HepG2 (cell line): ENCODE results near the gene TM9SF2. TPM values are rescaled to one million over a fixed set of nuclear protein-coding genes. Genes with fewer than 3 reads are reported as not detected.

Source experiments
- CREB1 ChIP-seq, 2 experiments: fragments of 450-650 bp in 1 of 2; IDR thresholded peaks; 2 replicates each; pipeline ENCODE4 v1.6.1; 2016 to 2017; ENCODE audit warnings: control low read depth in 1 of 2, mild to moderate bottlenecking in 1 of 2, missing compliant biosample characterization in 1 of 2, missing genetic modification characterization in 1 of 2
- GTF3A ChIP-seq: sonication (generic); formaldehyde crosslinking; conservative IDR thresholded peaks from 2 replicates; pipeline ENCODE4 v1.4.0; 2020; ENCODE audit warnings: mild to moderate bottlenecking, missing genetic modification reagents
- KLF13 ChIP-seq: sonication (generic); formaldehyde crosslinking; IDR thresholded peaks from 2 replicates; pipeline ENCODE4 v1.4.0; 2020; ENCODE audit warnings: mild to moderate bottlenecking, missing genetic modification reagents
- MED1 ChIP-seq: sonication (generic); formaldehyde crosslinking; IDR thresholded peaks from 2 replicates; pipeline ENCODE4 v1.4.0; 2020; ENCODE audit warnings: missing genetic modification reagents
- MEF2D ChIP-seq: sonication (generic); formaldehyde crosslinking; IDR thresholded peaks from 2 replicates; pipeline ENCODE4 v1.5.1; 2020; ENCODE audit warnings: mild to moderate bottlenecking, missing genetic modification reagents
- NFRKB ChIP-seq: fragments of 450-650 bp; IDR thresholded peaks from 2 replicates; pipeline ENCODE4 v1.6.1; 2017
- RXRB ChIP-seq: IDR thresholded peaks from 2 replicates; pipeline ENCODE4 v1.6.1; 2016; ENCODE audit warnings: borderline replicate concordance, missing genetic modification reagents, missing compliant biosample characterization
- SUZ12 ChIP-seq: fragments of 150-350 bp; IDR thresholded peaks from 2 replicates; pipeline ENCODE4 v1.6.1; 2014; ENCODE audit warnings: low read depth, low read length
- ZBTB1 ChIP-seq: sonication (generic); formaldehyde crosslinking; IDR thresholded peaks from 2 replicates; pipeline ENCODE4 v1.4.0; 2020; ENCODE audit warnings: missing genetic modification reagents, borderline replicate concordance
- ZNF101 ChIP-seq: sonication (generic); formaldehyde crosslinking; IDR thresholded peaks from 2 replicates; pipeline ENCODE4 v1.4.0; 2020; ENCODE audit warnings: mild to moderate bottlenecking, low read depth, missing genetic modification reagents, borderline replicate concordance
- ZNF274 ChIP-seq: sonication (generic); formaldehyde crosslinking; IDR thresholded peaks from 2 replicates; pipeline ENCODE4 v1.5.1; 2020; ENCODE audit warnings: mild to moderate bottlenecking, missing genetic modification reagents
- ZNF367 ChIP-seq: sonication (generic); formaldehyde crosslinking; IDR thresholded peaks from 2 replicates; pipeline ENCODE4 v1.4.0; 2020; ENCODE audit warnings: missing genetic modification reagents, borderline replicate concordance
- ZNF543 ChIP-seq: sonication (generic); formaldehyde crosslinking; IDR thresholded peaks from 2 replicates; pipeline ENCODE4 v1.4.0; 2020; ENCODE audit warnings: mild to moderate bottlenecking, missing genetic modification reagents
- ZNF572 ChIP-seq: sonication (generic); formaldehyde crosslinking; IDR thresholded peaks from 2 replicates; pipeline ENCODE4 v1.5.1; 2020; ENCODE audit warnings: mild to moderate bottlenecking, missing genetic modification reagents
- ZNF672 ChIP-seq: sonication (generic); formaldehyde crosslinking; IDR thresholded peaks from 2 replicates; pipeline ENCODE4 v1.8.1; 2022; ENCODE audit warnings: missing genetic modification reagents
- ZSCAN12 ChIP-seq: sonication (generic); formaldehyde crosslinking; IDR thresholded peaks from 2 replicates; pipeline ENCODE4 v1.9.0; 2021; ENCODE audit warnings: mild to moderate bottlenecking, missing genetic modification reagents
- polyA plus RNA-seq, 8 experiments: library from polyadenylated mRNA; depleted of rRNA in 3 of 8; stranded (reverse) in 7 of 8; unstranded in 1 of 8; fragments of >200 nt; fragmentation: Illumina TruSeq in 4 of 8; extraction: Trizol in 4 of 8; gene quantifications; 2 replicates each; pipeline versions ENCODE4 v1.2.1 to v1.2.3, GENCODE V29; 2011 to 2016; ENCODE audit warnings: low read depth in 4 of 8, missing spikeins in 1 of 8, mixed read lengths in 1 of 8; ENCODE audit not compliant: insufficient read depth in 1 of 8
- total RNA-seq, 5 experiments: library from RNA; depleted of rRNA; stranded (reverse); fragments of >200 nt; fragmentation: Illumina TruSeq; extraction: Trizol; gene quantifications; 2 replicates each; pipeline ENCODE4 v1.2.3, GENCODE V29; 2016; ENCODE audit warnings: low read depth in 1 of 5
- TF ChIP-seq, protein P1 (sequence below): sonication (generic); formaldehyde crosslinking; IDR thresholded peaks from one replicate; pipeline ENCODE4 v1.5.1; 2020; ENCODE audit warnings: mild to moderate bottlenecking, missing genetic modification reagents; ENCODE audit errors: not compliant biosample characterization
- TF ChIP-seq, protein P2 (sequence below): sonication (generic); formaldehyde crosslinking; IDR thresholded peaks from 2 replicates; pipeline ENCODE4 v1.4.0; 2020; ENCODE audit warnings: missing genetic modification reagents
- TF ChIP-seq, protein P3 (sequence below): IDR thresholded peaks from 2 replicates; pipeline ENCODE4 v1.6.1; 2016; ENCODE audit warnings: missing compliant biosample characterization, missing genetic modification reagents, borderline replicate concordance

TM9SF2 gene
- total and polyA plus RNA-seq, 2 of the 13 experiments (the other 11 are each of a cell fraction or from before 2014, with no cell fraction given), result 94.1 to 123 TPM

DNA sequence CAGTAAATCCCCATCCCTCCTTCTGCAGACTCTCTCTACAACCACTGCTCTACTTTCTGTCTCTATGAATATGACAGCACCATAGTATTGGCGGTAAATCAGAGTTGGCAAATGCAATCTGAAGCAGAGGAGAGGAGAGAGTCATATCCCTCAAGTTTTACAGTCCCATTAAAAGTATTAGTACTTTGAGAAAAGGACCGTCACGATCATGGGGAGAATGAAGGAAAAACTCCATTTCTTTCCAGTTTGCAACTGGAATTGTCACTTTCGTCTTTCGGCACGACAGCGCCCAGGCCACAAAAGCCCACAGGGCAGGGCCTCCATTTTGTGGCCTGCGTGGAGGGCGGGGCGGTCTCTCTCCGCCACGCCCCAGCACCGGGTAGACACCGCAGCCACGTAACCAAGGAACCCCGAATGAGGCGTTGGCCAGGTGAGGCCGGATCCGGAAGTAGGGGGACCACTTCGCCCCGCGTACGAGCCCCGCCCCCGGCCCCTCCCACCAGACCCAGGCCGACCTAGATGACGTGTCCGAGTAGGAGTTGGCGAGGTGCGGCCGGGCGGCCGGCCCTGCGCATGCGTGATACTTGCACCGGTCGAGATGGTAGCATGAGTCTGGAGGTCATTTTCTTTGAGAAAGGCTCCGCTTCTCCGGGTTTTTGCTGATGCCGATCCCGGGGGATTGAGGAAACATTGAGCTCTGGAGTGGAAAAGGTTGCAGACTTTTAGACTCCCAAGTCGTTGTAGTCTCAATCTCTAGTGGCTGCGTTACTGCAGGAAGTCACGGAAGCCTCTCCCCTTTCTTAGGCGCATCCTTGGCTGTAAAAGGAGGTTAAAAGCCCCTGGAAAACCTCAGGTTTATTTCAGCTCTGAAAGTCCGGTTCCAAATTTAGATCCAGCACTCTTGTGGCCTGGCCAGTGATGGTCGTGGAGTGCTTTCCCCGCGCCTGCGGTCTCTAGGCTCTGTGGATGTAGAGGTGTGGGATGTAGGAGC is 2.8 kb upstream of the TM9SF2 start (continued):
- TF ChIP-seq, protein P1, sequence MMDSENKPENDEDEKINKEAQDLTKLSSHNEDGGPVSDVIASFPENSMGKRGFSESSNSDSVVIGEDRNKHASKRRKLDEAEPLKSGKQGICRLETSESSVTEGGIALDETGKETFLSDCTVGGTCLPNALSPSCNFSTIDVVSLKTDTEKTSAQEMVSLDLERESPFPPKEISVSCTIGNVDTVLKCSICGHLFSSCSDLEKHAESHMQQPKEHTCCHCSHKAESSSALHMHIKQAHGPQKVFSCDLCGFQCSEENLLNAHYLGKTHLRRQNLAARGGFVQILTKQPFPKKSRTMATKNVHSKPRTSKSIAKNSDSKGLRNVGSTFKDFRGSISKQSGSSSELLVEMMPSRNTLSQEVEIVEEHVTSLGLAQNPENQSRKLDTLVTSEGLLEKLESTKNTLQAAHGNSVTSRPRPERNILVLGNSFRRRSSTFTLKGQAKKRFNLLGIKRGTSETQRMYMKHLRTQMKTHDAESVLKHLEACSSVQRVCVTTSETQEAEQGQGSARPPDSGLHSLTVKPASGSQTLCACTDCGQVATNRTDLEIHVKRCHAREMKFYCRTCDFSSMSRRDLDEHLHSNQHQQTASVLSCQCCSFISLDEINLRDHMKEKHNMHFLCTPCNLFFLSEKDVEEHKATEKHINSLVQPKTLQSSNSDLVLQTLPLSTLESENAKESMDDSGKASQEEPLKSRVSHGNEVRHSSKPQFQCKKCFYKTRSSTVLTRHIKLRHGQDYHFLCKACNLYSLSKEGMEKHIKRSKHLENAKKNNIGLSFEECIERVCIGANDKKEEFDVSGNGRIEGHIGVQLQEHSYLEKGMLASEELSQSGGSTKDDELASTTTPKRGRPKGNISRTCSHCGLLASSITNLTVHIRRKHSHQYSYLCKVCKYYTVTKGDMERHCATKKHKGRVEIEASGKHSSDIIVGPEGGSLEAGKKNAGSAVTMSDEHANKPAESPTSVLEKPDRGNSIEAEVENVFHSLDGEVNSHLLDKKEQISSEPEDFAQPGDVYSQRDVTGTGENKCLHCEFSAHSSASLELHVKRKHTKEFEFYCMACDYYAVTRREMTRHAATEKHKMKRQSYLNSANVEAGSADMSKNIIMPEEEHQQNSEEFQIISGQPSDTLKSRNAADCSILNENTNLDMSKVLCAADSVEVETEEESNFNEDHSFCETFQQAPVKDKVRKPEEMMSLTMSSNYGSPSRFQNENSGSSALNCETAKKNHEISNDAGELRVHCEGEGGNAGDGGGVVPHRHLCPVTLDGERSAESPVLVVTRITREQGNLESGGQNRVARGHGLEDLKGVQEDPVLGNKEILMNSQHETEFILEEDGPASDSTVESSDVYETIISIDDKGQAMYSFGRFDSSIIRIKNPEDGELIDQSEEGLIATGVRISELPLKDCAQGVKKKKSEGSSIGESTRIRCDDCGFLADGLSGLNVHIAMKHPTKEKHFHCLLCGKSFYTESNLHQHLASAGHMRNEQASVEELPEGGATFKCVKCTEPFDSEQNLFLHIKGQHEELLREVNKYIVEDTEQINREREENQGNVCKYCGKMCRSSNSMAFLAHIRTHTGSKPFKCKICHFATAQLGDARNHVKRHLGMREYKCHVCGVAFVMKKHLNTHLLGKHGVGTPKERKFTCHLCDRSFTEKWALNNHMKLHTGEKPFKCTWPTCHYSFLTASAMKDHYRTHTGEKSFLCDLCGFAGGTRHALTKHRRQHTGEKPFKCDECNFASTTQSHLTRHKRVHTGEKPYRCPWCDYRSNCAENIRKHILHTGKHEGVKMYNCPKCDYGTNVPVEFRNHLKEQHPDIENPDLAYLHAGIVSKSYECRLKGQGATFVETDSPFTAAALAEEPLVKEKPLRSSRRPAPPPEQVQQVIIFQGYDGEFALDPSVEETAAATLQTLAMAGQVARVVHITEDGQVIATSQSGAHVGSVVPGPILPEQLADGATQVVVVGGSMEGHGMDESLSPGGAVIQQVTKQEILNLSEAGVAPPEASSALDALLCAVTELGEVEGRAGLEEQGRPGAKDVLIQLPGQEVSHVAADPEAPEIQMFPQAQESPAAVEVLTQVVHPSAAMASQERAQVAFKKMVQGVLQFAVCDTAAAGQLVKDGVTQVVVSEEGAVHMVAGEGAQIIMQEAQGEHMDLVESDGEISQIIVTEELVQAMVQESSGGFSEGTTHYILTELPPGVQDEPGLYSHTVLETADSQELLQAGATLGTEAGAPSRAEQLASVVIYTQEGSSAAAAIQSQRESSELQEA (CRISPR knock-in tag), result peak; percentile 37
- no peak for TF ChIP-seq ZNF274 (CRISPR knock-in tag)
- TF ChIP-seq ZSCAN12, result no peak
- TF ChIP-seq ZNF543 (CRISPR knock-in tag), result peak; percentile 72; the same call in 1 of the 2 replicates
- TF ChIP-seq MEF2D (CRISPR knock-in tag), result no peak
- no peak for TF ChIP-seq ZNF367
- TF ChIP-seq ZNF572 (CRISPR knock-in tag), result 0 out of 2 replicates have a peak, but pooled peaks have one; percentile 77
- no peak for TF ChIP-seq KLF13
- TF ChIP-seq MED1 (CRISPR knock-in tag), result peak; percentile 63
- TF ChIP-seq SUZ12, result no peak
- no peak for TF ChIP-seq ZNF101 (CRISPR knock-in tag)
- TF ChIP-seq ZBTB1 (CRISPR knock-in tag), result no peak
- TF ChIP-seq, protein P2, sequence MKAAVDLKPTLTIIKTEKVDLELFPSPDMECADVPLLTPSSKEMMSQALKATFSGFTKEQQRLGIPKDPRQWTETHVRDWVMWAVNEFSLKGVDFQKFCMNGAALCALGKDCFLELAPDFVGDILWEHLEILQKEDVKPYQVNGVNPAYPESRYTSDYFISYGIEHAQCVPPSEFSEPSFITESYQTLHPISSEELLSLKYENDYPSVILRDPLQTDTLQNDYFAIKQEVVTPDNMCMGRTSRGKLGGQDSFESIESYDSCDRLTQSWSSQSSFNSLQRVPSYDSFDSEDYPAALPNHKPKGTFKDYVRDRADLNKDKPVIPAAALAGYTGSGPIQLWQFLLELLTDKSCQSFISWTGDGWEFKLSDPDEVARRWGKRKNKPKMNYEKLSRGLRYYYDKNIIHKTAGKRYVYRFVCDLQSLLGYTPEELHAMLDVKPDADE (CRISPR knock-in tag), result no peak
- TF ChIP-seq GTF3A (CRISPR knock-in tag), result no peak; the same call in 1 of the 2 replicates
- TF ChIP-seq CREB1 (IDR thresholded peaks at IDR 0.05), result peak; percentile 88
- peak; percentile 90 for TF ChIP-seq CREB1 (CRISPR knock-in tag; IDR thresholded peaks at IDR 0.05)
- TF ChIP-seq, protein P3, sequence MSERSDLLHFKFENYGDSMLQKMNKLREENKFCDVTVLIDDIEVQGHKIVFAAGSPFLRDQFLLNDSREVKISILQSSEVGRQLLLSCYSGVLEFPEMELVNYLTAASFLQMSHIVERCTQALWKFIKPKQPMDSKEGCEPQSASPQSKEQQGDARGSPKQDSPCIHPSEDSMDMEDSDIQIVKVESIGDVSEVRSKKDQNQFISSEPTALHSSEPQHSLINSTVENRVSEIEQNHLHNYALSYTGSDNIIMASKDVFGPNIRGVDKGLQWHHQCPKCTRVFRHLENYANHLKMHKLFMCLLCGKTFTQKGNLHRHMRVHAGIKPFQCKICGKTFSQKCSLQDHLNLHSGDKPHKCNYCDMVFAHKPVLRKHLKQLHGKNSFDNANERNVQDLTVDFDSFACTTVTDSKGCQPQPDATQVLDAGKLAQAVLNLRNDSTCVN (CRISPR knock-in tag), result peak; percentile 68
- peak; percentile 56; the same call in 1 of the 2 replicates for TF ChIP-seq RXRB (CRISPR knock-in tag)
- TF ChIP-seq NFRKB, result peak; percentile 44; the same call in 1 of the 2 replicates
- no peak for TF ChIP-seq ZNF672 (CRISPR knock-in tag)
